T1000 (cell line): ENCODE data around the gene BMP5.

Experiments used
- DNase-seq: peaks from one replicate; lab custom pipeline; 2025; ENCODE audit warnings: mixed read lengths; lab: John Stamatoyannopoulos, UW

BMP5 gene

DNA sequence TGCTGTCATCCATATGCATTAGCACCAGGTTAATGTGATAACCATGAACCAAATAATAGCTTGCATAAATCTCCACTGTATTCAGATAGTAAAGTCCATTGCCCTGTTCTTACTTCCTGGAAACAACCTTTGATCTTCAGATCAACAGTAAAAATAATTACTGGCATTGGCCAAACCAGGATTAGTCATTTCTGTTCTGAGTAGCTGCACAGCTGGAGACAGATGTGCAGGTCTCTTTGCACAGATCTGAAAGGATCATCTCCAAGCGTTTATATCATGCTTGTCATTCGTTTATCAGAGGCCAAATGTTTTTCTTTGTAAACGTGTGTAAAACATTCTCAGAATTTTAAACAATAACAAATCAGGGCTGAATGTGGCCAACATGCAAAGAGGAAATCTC lies 162.0 kb downstream of the BMP5 start:
- no peak for DNase-seq

DNA sequence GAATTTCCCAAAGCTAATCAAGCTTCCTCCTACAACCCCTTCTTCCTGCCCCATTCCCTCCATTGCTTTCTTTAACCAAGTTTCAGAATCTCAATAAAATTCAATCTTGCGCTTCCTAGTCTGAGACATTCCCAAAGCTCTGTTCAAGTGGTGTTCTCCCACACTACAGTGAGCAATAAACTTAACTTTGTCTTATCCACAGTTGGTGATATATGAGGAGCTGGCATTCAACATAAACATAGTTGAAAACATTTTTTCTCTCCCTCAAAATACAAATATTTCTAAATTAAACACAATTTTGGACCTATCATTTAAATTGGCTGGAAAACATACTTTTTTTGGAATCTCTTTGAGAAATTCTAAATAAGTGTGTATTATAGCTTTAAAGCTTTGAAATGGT lies 166.7 kb downstream of the BMP5 start:
- DNase-seq = no peak

DNA sequence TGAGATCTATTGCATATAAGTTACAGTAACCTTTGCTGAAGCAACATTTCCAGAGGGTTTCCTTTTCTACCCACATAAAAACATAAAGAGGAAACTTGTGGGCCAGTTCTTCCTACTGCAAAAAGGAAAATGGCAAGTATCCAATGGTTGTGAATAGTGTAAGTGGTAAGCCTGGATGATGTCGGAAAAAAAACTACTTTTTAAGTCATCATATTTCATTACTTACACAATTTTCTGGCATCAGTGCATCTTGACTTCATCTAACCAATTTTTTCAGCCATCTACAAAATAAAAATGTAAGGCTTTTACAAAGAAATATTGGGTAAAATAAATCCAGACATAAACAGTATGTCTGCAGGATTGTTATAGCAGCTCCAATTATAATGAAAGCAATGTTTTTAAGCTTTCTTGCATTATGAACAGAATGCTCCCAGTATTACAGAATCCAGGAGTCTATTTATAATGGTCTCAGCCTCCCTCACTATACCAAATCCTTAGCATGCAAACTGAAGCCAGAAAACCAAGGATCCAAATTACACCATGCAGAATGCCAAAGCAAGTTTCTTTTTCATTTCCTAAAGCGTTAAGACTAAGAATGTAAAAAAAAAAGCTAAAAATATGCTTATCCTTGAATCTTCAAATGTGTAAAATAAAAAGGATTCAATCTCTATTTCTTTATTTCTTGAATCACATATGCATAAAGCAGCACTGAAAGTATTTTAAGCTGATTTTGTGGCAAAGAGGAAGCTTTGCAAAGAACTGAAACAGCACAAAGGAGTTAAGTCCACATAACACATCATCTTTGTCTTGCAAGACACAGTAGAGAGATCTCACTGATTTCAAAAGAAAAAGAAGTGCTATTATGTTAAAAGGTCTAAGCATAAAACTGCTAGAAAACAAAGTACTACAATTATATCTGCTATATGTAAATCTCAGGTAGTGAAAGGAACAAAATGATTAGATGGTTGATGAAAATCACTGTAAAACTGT lies 169.6 kb downstream of the BMP5 start:
- no peak for DNase-seq

- DNase-seq = no peak
These were observed 171.0 kb downstream of the BMP5 start for GRCh38 chr6:55704421-55704820.
